ENCODE results near the gene ANGPTL2. TPM values are rescaled to one million over a fixed set of nuclear protein-coding genes. Genes with fewer than 3 reads are reported as not detected.
"Not testable (repeated sequence)": the region's sequence is repeated elsewhere in the genome, so short reads cannot be mapped to it uniquely, and the experiment has no call there.

Gene ANGPTL2
- 7.7 and 25.8 TPM in 2 replicates for total RNA-seq

GRCh38 chr9:127122176-127123063 is at the start of gene ANGPTL2:
TSS of gene ANGPTL2 (minus strand) at chr9:127122635. CDS start at chr9:127108731, 13,904 bp downstream.
- DNase-seq (ENCODE audit: low read depth in 2 of 2): peak; percentile 34 to 91

- DNase-seq (ENCODE audit: low read depth in 2 of 2): not testable (repeated sequence)
These were observed 48.9 kb upstream of the ANGPTL2 start for GRCh38 chr9:127171348-127171747.

- DNase-seq (ENCODE audit: low read depth in 2 of 2): no peak
These were observed 48.2 kb upstream of the ANGPTL2 start for GRCh38 chr9:127170652-127171051.

- no peak for DNase-seq (ENCODE audit: low read depth in 2 of 2)
These were observed 47.7 kb upstream of the ANGPTL2 start for GRCh38 chr9:127170103-127170502.

- no peak for DNase-seq (ENCODE audit: low read depth in 2 of 2)
These were observed 47.1 kb upstream of the ANGPTL2 start for GRCh38 chr9:127169575-127169883.

- DNase-seq (ENCODE audit: low read depth in 2 of 2): no peak
These were observed 46.5 kb upstream of the ANGPTL2 start for GRCh38 chr9:127168756-127169574.

GRCh38 chr9:127167560-127168326 is 45.3 kb upstream of the ANGPTL2 start:
- DNase-seq (ENCODE audit: low read depth in 2 of 2): no peak

GRCh38 chr9:127166651-127167524 is 44.5 kb upstream of the ANGPTL2 start:
- peak in 1 of 2 donors; percentile 10 for DNase-seq (ENCODE audit: low read depth in 2 of 2)

- DNase-seq (ENCODE audit: low read depth in 2 of 2): no peak
These were observed 43.7 kb upstream of the ANGPTL2 start for GRCh38 chr9:127166111-127166510.

GRCh38 chr9:127165116-127165515 is 42.7 kb upstream of the ANGPTL2 start:
- DNase-seq (ENCODE audit: low read depth in 2 of 2): no peak

- peak; percentile 79 to 96 for DNase-seq (ENCODE audit: low read depth in 2 of 2)
These were observed 41.0 kb upstream of the ANGPTL2 start for GRCh38 chr9:127163409-127163808.

GRCh38 chr9:127162864-127163365 is 40.5 kb upstream of the ANGPTL2 start:
- DNase-seq (ENCODE audit: low read depth in 2 of 2): no peak

- DNase-seq (ENCODE audit: low read depth in 2 of 2): no peak
These were observed 39.8 kb upstream of the ANGPTL2 start for GRCh38 chr9:127162046-127162863.

GRCh38 chr9:127161081-127161624 is 38.7 kb upstream of the ANGPTL2 start:
- no peak for DNase-seq (ENCODE audit: low read depth in 2 of 2)

- DNase-seq (ENCODE audit: low read depth in 2 of 2): no peak
These were observed 37.6 kb upstream of the ANGPTL2 start for GRCh38 chr9:127159949-127160610.

GRCh38 chr9:127159325-127159801 is 36.9 kb upstream of the ANGPTL2 start:
- DNase-seq (ENCODE audit: low read depth in 2 of 2): peak in 1 of 2 donors; percentile 53

GRCh38 chr9:127158786-127159324 is 36.4 kb upstream of the ANGPTL2 start:
- DNase-seq (ENCODE audit: low read depth in 2 of 2): no peak

- DNase-seq (ENCODE audit: low read depth in 2 of 2): no peak
These were observed 33.0 kb upstream of the ANGPTL2 start for GRCh38 chr9:127155314-127155960.

All from dermis microvascular lymphatic vessel endothelial cell (primary cell).